GM19351 (cell line): ENCODE data around the gene POU3F1.
"Not testable (repeated sequence)": the region's sequence is repeated elsewhere in the genome, so short reads cannot be mapped to it uniquely, and the experiment has no call there.

Experiments
- ATAC-seq: cut with Tn5 transposase; IDR thresholded peaks from one replicate; pipeline ENCODE4 v1.9.1; 2021; ENCODE audit warnings: mild to moderate bottlenecking, moderate library complexity; ENCODE audit not compliant: unreplicated experiment

POU3F1 gene

DNA sequence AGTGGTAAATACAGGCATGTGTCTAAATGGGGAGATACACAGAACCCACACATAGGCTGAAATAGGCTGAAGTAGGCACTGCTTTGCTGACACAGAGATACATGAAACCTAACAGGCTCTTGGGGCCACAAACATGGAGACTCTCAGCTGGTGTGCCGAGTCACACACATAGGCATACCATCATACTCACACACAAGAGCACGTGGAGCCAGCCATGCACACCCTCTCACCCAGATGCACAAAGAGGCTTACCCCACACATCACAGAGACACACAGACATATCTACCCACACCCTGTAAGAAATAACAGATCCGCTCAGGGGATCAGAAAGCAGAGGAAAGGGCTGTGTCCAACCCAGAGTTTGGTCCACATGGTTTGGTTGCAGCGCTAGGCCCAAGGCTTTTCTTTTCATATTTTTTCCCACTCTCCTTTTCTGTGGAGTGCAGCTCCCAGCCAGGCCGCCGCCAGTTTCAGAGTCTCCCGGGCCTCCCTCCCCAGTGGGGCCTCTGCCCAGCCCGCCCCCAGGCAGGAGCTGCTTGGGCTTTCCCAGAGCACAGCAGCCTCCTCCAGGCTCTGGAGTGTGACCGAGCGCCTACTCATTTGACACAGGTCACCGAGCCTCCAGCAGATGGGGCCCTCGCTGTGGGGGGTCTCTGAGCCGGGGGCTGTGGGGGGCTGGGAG, 3.9 kb upstream of the POU3F1 start:
- no peak for ATAC-seq

DNA sequence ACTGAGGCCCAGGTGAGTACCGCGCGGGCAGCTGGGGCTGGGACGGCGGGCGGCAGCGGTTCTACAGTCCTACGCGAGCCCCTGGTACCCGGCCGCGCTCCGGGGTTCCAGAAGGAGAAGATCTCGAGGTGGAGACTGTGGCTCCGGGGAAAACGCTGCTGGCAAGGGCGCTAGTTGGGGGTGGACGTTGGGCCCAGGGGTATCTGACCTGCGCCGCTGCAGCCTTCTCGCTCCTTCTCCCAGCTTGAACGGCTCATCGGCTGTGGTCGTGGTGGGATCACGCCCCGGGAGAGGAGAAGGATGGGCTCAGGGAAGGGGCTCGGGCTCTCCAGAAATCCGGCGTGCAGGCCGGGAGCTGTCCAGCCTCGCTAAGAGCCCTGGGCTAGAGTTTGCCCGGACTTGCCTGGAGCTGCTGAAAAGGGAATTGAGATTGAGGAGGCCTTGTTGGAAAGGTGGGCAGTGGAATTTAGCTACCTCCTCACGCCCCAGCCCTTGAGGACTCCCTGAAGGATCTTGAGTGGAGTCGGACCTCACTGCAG, 1.1 kb upstream of the POU3F1 start:
- ATAC-seq, result no peak

DNA sequence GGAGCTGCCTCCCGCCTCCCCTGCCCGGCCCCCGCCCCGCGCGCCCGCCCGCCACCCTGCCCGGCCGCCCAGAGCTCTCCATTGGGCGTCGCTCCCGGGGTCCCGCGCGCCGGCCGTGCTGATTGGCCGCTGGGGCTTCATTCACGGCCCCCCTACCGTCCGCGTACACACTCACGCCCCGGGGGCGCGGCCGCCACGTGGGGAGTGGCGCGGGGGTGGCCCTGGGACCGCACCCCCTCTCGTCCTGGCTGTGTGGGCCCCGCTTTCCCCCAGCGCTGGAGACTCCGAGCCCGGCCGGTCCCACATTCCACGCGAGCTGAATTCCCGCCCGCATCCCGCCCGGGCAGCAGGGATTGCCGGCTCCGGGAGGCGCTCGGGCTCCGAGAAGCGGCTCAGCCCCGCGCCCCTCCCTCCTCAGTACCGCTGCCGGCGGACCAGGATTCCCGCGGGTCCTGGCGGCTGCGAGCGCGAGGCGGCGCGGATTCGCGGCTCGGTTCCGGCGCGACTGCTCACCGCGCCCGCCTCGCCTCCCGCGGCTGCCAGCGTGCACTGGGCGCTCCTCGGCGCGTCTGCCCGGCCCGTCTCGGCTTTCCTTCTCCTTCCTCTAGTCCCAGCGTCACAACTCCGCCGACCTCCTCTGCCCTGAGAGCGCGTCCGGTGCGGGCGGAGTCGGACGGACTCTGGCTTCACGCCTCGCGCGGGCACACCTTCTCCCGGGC, 450 bp upstream of the POU3F1 start:
- ATAC-seq, result peak; percentile 62

DNA sequence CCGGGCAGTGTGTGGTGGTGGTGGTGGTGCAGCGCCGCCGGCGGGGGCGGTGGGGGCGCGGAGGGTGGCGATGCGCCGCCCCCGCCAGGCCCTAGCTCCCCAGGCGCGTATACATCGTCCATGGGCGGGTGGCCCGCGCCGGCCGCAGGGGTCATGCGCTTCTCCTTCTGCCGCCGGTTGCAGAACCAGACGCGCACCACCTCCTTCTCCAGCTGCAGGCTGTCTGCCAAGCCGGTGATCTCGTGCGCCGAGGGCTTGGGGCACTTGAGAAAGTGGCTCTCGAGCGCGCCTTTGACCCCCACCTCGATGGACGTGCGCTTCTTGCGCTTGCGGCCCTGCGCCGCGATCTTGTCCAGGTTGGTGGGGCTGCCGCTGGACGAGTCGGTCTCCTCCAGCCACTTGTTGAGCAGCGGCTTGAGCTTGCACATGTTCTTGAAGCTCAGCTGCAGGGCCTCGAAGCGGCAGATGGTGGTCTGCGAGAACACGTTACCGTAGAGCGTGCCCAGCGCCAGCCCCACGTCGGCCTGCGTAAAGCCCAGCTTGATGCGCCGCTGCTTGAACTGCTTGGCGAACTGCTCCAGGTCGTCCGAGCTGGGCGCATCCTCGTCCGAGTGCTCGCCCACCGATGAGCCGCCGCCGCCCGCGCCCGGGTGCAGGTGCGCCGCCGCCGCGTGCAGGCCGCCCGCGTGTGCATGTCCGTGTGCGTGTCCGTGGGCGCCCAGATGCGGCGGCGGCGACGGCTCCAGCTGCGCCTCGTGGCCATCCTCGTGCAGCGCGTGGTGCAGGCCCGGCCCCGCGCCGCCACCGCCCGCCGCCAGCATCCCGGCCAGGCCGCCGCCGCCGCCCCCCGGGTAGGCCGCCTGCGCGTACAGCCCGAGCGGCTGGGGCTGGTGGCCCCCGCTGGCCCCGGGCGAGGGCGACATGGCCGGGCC, 926 bp downstream of the POU3F1 start:
- ATAC-seq, result no peak

DNA sequence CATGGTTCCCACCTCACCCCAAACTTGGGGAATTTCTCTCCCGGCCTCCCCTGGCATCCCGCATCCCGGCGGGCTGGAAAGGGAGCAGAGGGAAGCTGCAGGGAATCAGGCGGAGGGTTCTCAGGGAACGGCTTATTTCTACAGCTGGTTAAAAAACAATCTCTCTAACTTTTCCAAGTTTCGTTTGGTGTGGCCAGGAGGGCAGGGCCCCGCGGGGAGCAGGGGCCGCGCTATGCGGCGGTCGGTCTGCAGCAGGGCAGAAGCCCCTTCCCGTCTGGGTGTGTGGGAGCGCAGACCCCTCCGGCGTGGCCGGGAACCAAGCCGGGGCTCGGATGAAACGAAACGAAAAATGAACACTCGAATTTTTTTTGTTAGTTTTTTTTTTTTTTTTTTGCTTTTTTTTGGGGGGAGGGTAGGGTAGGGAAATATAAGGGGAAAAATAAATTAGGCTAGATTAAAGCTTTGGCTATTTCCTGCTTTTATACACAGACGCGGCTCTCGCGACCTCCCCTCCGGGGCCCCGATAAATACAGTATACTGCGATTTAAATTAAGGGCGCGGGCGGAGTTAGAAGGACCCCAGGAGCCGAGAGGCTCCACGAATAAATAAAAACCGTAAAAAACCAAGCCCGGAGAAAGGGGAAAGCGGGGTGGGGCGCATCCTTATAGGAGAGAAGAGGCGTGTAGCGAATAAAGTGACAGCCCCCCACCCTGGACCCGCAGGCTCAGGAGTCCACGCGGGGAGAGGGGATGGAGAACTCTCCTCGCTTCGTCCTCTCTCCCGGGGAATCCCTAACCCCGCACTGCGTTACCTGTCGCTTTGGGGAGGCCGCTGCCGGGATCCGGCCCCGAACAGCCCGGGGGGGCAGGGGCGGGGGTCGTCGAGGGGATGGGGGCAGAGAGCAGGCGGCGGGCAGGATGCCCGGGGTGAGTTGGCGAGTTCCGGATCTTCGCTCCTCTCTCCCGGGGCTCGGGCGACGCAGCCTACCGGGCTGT, 2.1 kb downstream of the POU3F1 start:
- ATAC-seq, result no peak

DNA sequence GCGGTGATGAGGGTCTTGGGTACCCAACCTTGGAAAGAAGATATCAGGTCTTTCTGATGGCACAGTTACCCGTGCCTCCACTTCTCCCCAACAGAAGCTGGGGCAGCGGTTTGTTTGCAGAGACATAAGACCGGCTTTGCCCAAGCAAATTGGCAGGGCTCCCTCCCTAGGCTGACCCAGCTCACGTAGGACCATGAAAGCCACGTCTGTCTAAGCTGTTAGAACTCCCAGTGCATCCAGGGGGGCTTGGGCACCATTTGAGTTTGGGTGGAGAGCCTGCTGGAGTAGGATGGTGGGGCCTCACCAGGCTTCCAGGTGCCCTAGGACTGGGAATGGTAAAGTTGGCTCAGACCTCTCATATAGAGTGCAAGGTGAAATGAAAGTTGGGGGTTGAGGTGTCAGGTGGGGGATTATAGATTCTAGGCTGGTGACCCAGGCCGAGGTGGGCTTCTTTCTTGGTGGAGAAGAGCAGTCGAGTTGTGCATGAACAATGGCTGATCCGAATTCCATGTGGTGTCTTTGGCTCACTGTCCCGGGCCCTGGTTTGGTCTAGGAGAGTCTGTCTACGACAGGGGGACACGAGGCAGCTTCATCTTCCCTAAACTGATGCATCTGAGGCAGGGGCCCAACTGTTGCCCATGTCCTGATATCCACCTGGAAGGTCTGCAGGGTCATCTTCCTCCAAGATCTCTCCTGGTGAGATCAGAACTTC, 3.4 kb downstream of the POU3F1 start:
- ATAC-seq, result no peak

DNA sequence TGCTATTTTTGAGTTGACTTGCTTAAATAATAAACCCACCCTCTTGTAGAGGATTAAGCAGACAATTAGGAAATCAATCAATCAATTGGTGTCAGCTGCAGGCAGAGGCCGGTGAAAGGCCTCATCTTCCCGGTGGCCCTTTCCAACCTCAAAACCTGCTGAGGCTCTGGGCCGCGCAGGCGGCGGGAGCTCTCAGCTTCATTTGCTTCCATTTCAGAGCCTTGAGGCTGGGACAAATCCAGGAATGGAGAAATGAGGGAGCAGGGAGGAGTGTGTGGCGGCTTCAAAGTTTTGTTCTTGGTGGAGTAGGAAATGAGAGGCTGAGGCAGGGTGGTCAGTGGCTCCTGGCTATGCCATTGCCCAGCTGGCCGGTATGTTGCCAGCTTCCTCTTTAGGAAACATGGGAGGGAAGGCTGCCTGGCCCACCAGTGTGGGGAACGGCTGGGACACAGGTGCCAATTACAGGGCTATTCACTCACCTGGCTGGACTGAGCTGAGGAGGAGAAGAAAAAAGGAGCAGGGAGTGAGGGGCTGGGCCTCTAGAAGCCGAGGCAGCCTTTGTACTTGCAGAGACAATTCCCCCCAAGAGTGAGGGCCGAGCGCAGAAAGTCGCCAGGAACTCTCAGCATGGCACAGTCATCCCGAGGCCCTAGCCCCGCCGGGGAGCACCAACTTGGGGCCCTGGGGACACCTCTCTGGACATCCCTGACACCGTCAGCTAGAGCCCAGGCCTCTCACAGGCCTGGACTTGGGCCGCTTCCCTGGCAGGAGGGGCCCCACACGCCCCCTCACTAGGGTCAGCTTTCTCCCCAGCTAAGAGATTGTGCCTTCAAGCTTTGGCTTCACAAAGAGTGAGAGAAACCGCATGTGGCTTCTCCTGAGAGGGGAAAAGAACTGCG, 4.4 kb downstream of the POU3F1 start:
- ATAC-seq, result no peak

DNA sequence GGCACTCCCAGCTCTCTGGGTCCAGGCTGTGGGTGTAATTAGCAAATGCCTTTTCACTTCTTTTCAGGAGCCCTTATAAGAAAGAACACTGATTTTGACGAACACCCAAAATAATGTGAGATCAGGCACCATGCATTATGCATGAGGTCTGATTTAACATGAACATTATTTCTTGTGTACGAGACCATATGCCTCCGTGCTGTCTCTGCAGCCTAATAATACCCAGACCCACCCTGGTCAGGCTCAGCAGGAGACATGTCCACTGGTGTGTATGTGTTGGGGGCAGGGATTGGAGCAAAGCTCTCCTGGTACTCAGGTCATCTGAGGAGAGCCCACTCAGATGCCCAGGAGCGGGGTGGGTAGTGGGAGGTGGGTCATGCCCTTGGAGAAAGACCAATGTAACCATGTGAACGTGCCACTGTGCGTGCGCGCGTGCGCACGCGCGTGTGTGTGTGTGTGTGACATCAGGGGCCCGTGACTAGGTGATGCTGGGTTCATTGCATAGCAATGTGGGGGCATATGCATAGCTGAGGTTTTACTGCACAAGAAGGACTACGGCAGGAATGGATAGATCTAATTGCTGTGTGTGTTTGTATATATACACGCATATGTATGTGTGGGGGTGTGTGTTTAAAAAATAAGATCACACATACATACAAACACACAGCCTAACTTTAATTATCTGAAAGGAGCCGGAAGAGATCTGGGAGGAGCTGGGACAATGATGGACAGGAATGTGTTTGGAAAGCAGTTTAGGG, 7.1 kb downstream of the POU3F1 start:
- ATAC-seq, result no peak

DNA sequence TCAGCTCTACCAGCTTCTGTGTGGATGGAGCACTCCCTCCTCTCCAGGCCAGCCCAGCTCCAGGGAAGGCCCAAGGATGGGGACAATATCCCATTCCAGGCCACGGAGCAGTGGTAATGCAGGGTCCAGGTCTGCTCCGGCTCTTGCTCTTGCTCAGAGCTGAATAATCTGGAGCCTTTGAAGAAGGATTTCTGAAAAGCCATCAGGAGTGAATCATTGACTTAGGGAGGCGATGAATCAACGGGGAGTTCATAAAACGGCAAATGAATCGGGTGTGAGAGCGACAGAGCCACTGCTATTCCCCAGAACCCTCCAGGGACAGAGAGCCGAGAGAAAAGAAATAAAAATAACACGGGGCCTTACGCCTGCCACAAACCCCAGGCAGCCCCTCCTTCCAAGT, 7.7 kb downstream of the POU3F1 start:
- ATAC-seq, result no peak

DNA sequence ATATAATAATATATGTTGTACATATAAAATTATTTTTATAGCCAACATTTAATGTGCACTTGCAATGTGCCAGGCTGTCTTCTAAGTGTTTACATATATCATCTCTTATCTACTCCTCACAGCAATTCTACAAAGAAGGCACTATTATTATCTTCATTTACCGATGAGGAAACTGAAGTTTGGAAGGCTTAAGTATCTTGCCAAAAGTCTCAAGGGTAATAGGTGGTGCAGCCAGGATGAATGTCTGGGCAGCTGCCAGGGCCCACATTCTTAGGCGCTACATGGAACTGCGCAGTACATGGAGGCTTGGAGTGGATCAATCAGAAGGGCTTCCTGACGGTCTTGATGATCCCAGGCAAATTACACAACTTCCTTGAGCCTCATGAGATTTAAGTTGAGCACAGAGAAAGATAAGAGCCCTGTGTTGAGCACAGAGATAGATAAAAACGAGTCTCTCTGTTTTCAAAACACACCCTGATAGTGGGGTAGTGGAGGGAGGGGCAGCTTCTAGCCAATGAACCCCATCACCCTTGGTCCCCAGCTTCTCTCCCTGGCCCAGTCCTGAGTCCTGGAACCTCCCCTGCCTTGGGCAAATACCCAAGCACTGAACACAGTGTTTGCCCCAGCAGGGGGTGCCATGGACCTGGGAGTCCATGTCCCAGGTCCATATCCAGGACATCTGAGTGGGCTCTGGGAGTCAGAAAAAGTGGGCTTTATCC, 9.2 kb downstream of the POU3F1 start:
- no peak for ATAC-seq

DNA sequence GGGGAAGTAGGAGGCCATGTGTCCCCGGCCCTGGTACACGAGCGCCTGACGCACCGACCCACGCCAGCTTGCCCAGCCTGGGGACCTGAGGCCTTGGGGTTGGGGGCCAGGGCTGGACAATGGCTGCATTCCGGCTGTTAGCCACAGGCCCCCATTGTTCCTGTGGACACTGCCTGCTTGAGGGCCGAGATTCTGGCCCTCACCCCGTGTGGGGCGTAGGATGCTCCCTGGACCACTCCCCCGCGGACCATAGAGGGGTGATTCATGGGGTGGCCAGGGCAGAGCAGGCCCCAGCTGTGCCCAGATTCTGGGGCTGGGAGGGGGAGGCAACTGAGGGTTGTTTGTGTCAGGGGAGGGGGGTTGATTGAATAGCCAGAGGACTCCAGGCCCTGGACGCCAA, 11.7 kb downstream of the POU3F1 start:
- no peak for ATAC-seq

DNA sequence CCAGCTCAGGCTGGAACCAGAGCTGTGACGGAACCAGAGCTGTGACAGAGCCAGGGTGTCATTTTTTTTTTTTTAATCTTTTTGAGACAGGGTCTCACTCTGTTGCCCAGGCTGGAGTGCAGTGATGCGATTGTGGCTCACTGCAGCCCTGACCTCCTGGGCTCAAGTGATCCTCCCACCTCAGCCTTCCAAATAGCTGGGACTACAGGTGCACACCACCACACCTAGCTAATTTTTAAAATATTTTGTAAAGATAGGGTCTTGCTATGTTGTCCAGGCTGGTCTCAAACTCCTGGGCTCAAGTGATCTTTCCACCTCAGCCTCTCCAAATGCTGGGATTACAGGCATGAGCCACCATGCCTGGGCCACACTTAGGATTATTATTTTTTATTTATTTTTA, 13.6 kb downstream of the POU3F1 start:
- ATAC-seq, result not testable (repeated sequence)

DNA sequence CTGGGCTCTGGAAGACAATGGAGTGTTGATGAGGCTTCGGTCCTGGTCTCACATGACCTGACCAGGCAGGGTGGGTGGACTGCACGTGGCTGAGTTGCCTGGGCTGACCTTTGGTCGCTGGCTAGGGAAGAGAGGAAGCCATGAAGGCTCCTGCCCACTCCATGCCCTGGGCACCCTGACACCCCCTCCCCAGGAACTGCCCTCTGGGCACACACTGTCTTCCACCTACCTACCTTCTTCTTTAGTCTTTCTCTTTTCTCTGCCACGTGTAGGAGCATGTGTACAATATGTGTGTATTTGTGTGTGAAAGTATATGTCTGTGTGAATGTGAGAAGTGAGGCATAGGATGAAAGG, 15.1 kb downstream of the POU3F1 start:
- no peak for ATAC-seq

DNA sequence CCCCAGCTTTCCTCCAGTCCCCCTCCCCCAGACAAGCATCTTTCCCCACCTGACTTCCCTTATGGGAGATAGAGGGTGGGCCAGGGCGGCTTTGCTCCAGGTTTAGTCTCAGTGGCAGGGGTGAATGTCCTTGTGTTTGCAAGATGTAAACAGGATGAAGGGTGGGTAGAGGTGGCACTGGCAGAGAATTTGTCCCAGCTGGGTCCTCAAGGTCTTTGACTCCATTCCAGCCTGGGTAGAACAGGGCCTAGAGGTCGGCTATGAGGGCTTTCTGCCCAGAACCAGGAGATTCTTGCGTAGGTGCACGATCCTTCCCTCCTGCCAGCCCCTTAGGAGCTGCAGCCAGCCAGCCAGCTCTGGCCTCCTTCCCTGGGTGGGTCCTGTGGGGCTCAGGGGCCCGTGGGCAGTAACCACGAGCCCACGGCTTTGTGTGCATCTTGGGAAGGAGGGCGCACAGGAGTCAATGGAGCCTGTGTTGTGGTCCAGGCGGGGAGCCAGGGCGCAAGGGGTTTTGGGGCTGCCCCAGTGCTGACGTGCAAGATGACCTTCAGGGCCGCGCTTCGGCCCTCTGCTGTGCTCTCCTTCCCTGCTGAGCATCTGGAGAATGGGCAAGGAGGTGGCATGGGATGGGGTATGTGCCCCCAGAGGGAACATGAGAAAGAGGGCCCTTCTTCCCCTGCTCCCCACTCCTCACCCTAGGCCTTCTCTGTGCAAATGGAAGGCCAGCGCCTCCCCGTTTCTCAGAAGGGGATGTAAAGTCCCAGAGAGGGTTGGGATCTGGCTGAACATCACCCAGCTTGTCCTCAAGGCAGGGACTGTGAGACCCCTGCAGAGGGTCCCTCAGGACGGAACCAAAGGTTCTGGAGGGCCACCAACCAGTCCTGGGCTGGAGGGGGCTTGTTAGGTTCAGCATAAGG, 15.7 kb downstream of the POU3F1 start:
- no peak for ATAC-seq

DNA sequence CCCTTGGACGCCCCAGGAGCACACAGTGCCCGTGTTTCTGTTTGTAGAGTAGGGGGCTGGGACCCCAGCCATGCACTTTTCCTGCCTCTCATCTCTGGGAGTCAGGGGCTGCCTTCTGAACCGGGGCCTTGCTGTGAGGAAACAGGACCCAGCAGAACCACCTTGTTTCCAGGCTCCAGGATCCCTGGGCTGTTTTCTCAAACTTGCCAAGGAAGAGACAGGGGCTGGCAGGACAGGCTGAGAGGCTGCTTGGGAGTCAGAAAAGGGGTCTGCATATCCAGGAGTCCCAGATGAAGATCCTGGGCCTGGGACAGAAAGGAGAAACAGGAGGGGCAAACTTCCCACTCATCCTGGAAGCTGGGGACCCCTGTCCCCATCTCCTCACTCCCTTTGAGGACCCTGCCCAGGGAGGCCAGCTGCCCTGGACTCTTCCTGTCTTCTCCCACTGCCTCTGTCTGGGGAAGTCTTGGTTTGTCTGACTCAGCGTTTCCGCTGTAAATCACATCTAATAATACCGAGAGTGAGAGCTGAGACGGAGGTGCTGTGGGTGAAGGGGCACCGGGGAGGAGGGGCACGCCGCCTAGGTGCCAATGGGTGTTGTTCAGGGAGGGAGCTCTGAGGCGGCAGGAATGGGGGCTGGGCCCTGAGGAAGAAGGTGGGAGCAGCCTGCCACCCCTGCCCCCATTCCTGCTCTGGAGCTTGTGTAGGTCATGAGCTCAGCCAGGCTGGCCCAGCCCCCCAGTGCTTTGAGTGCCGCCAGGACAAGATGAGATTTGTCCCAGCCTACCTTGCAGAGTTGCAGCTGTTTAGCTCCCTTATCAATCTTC, 16.7 kb downstream of the POU3F1 start:
- no peak for ATAC-seq
